Measurements from ENCODE around the gene HINT3. TPM values are rescaled to one million over a fixed set of nuclear protein-coding genes. Genes with fewer than 3 reads are reported as not detected.

Gene HINT3
- total and polyA plus RNA-seq, 2 donors (not counting 3 experiments of a cell fraction or from before 2014, with no cell fraction given) = 1.8 to 8.4 TPM

DNA sequence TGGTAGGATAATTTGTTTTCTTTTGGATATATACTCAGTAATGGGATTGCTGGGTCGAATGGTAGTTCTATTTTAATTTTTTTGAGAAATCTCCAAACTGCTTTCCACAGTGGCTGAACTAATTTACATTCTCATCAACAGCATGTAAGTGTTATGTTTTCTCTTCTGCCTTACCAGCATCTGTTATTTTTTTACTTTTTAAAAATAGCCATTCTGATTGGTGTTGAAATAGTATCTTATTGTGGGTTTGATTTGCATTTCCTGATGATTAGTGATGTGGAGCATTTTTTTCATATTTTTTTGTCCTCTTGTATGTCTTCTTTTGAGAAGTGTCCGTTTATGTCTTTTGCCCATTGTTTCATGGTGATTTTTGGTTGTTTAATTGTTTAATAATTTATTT, 11.9 kb downstream of the HINT3 start:
- no peak overlapping the region for H2AFZ ChIP-seq (ENCODE audit: low read depth, low read length)

More for the DNA sequence above, 11.9 kb downstream of the HINT3 start:
- H3K9me1 ChIP-seq (replicated peaks; ENCODE audit: control insufficient read depth, extremely low read depth, insufficient read depth, low read length) = no peaks in the 10 kb centered on the region
- dilution Hi-C loops (cut with MboI; ENCODE audit: extremely low pct_ligation_motif_present, low sequenced_read_pairs) (no loop called here), intact Hi-C loops (cut with micrococcal nuclease) (no loop called here)
- H3K9ac ChIP-seq (replicated peaks; ENCODE audit: extremely low read depth, insufficient read depth, low read length) = no peak overlapping the region
- TF ChIP-seq FOS (IDR thresholded peaks at IDR 0.05; ENCODE audit: borderline replicate concordance, insufficient read depth, low read length) (no peak), EZH2 (IDR thresholded peaks at IDR 0.05; ENCODE audit: borderline replicate concordance, low read depth, low read length, severe bottlenecking) (no peak), MYC (IDR thresholded peaks at IDR 0.05; ENCODE audit: low read depth, low read length) (no peak), GATA2 (IDR thresholded peaks at IDR 0.05; ENCODE audit: insufficient read depth, insufficient read length, low read depth, low read length) (no peak), MAX (IDR thresholded peaks at IDR 0.05; ENCODE audit: insufficient read depth, insufficient read length) (no peak), CTCF (IDR thresholded peaks at IDR 0.05; ENCODE audit: extremely low read depth in 1 of 2, insufficient read depth in 1 of 2, low read depth in 1 of 2, low read length in 2 of 2) (no peak), POLR2A (IDR thresholded peaks at IDR 0.05; ENCODE audit: low read depth, low read length) (no peak), POLR2AphosphoS5 (IDR thresholded peaks at IDR 0.05; ENCODE audit: insufficient read depth, low read depth, low read length) (no peak), JUN (IDR thresholded peaks at IDR 0.05; ENCODE audit: borderline replicate concordance, insufficient read depth, insufficient read length, low read depth) (no peak)
- no peak for FAIRE-seq
- no peaks in the 10 kb centered on the region for H3K27me3 ChIP-seq (ENCODE audit: control insufficient read depth in 2 of 2, insufficient read depth in 2 of 2, low read length in 2 of 2)
- no peak overlapping the region for H3K4me2 ChIP-seq (ENCODE audit: insufficient read depth, low read length)
- no peak overlapping the region for H3K4me3 ChIP-seq (replicated peaks in 1 of 3; ENCODE audit: insufficient read depth in 1 of 3, low read depth in 1 of 3, low read length in 3 of 3)
- no peaks in the 10 kb centered on the region for H3K9me3 ChIP-seq (replicated peaks; ENCODE audit: control insufficient read depth, insufficient read depth, low read length)
- H3K27ac ChIP-seq (ENCODE audit: insufficient read depth, low read depth, low read length) = no peak overlapping the region
- no peaks in the 10 kb centered on the region for H3K4me1 ChIP-seq (ENCODE audit: control insufficient read depth, extremely low read depth, insufficient read depth, low read length)
- no peaks in the 10 kb centered on the region for H4K20me1 ChIP-seq (replicated peaks; ENCODE audit: control insufficient read depth, extremely low read depth, insufficient read depth, low read length)
- no TSS peak for BruUV-seq (replicated peaks)
- peaks cover 0 to 1% of the 10 kb centered on the region in 2 experiments for H3K36me3 ChIP-seq (ENCODE audit: control insufficient read depth in 2 of 2, extremely low read depth in 1 of 2, insufficient read depth in 2 of 2, low read length in 2 of 2)
- no peaks in the 10 kb centered on the region for H3K79me2 ChIP-seq (ENCODE audit: control insufficient read depth, insufficient read depth, low read length)
- ChIA-PET POLR2A (no interaction called here), CTCF (interaction anchor here (1.3 to 1.4 kb wide), 2 partner anchors 12 to 31 kb away, joined by 3 to 6 read pairs; partner anchors contain the start of gene HINT3)
- no peak for DNase-seq (ENCODE audit: low read depth, low spot score)

Data from endothelial cell of umbilical vein (primary cell).